Endothelial cell of umbilical vein (primary cell): ENCODE results near the gene NDUFA11. TPM values are rescaled to one million over a fixed set of nuclear protein-coding genes. Genes with fewer than 3 reads are reported as not detected.

Experiments
- BruUV-seq: library from RNA; stranded (reverse); fragments of 400-500 nt; replicated peaks from 2 replicates; lab custom pipeline; 2021; lab: Mats Ljungman, UMichigan
- CTCF ChIA-PET: fragments of 300-600, 350-600 bp; sonication (Branson Sonifier 250); formaldehyde crosslinking; loops from one replicate; lab custom pipeline; 2021; ENCODE audit warnings: antibody characterized with exemption, inconsistent platforms; lab: Charles Lee
- POLR2A ChIA-PET: fragments of 300-600, 350-600 bp; sonication (Branson Sonifier 250); formaldehyde crosslinking; loops from one replicate; lab custom pipeline; 2021; ENCODE audit warnings: antibody characterized with exemption, inconsistent platforms; lab: Charles Lee
- DNase-seq: peaks from one replicate; pipeline ENCODE4 v3.0.0-alpha.2; 2011; ENCODE audit warnings: low read depth, low spot score
- FAIRE-seq: peaks from 2 replicates; lab custom pipeline; 2011; peaks lifted over from hg19 to GRCh38; lab: Jason Lieb, UNC
- H2AFZ ChIP-seq: 2 replicates; pipeline ENCODE4 v1.6.0; 2012; ENCODE audit warnings: low read depth, low read length, control low read depth, inconsistent platforms
- H3K27ac ChIP-seq: 2 replicates; pipeline ENCODE4 v1.5.1; 2011; ENCODE audit warnings: low read depth, mild to moderate bottlenecking, control low read depth, low read length, moderate library complexity; ENCODE audit not compliant: insufficient read depth
- H3K27me3 ChIP-seq, 2 experiments: 2 replicates each; pipeline versions ENCODE4 v1.6.0 to v1.6.1; 2011; ENCODE audit warnings: low read length in 2 of 2, mixed read lengths in 1 of 2; ENCODE audit not compliant: control insufficient read depth in 2 of 2, insufficient read depth in 2 of 2
- H3K36me3 ChIP-seq, 2 experiments: 2 replicates in 1 of 2; 3 replicates in 1 of 2; pipeline ENCODE4 v1.5.1; 2011; ENCODE audit warnings: low read length in 2 of 2, mild to moderate bottlenecking in 1 of 2, moderate library complexity in 1 of 2; ENCODE audit not compliant: control insufficient read depth in 2 of 2, insufficient read depth in 2 of 2; ENCODE audit errors: extremely low read depth in 1 of 2
- H3K4me1 ChIP-seq: 3 replicates; pipeline ENCODE4 v1.5.1; 2011; ENCODE audit warnings: mild to moderate bottlenecking, low read length; ENCODE audit not compliant: control insufficient read depth, insufficient read depth; ENCODE audit errors: extremely low read depth
- H3K4me2 ChIP-seq: 2 replicates; pipeline ENCODE4 v1.6.1; 2011; ENCODE audit warnings: low read length, control low read depth, mixed read lengths; ENCODE audit not compliant: insufficient read depth
- H3K4me3 ChIP-seq, 3 experiments: fragments of 200-600 bp in 1 of 3; sonication (generic), shearing (Covaris generic) in 1 of 3; replicated peaks in 1 of 3; 2 replicates each; pipeline ENCODE4 v1.5.1; 2011 to 2016; ENCODE audit warnings: control low read depth in 3 of 3, low read length in 3 of 3, mild to moderate bottlenecking in 2 of 3, inconsistent platforms in 1 of 3, low read depth in 1 of 3, moderate library complexity in 1 of 3; ENCODE audit not compliant: insufficient read depth in 1 of 3
- H3K79me2 ChIP-seq: 2 replicates; pipeline ENCODE4 v1.6.0; 2012; ENCODE audit warnings: low read length, inconsistent platforms; ENCODE audit not compliant: control insufficient read depth, insufficient read depth
- H3K9ac ChIP-seq: replicated peaks from 2 replicates; pipeline ENCODE3; 2011; ENCODE audit warnings: low read length, control low read depth; ENCODE audit not compliant: insufficient read depth; ENCODE audit errors: extremely low read depth
- H3K9me1 ChIP-seq: replicated peaks from 3 replicates; pipeline ENCODE4 v1.6.0; 2011; ENCODE audit warnings: mild to moderate bottlenecking, low read length; ENCODE audit not compliant: control insufficient read depth, insufficient read depth; ENCODE audit errors: extremely low read depth
- H3K9me3 ChIP-seq: replicated peaks from 2 replicates; pipeline ENCODE4 v1.5.1; 2012; ENCODE audit warnings: low read length, inconsistent platforms; ENCODE audit not compliant: control insufficient read depth, insufficient read depth
- H4K20me1 ChIP-seq: replicated peaks from 2 replicates; pipeline ENCODE3; 2011; ENCODE audit warnings: mild to moderate bottlenecking, low read length; ENCODE audit not compliant: control insufficient read depth, insufficient read depth; ENCODE audit errors: extremely low read depth
- EZH2 ChIP-seq: IDR thresholded peaks from 2 replicates; pipeline ENCODE4 v1.6.1; 2012; ENCODE audit warnings: borderline replicate concordance, low read depth, mild to moderate bottlenecking, moderate library complexity, low read length, inconsistent platforms; ENCODE audit not compliant: severe bottlenecking
- FOS ChIP-seq: IDR thresholded peaks from 2 replicates; pipeline ENCODE4 v1.6.1; 2011; ENCODE audit warnings: mild to moderate bottlenecking, low read length, moderate library complexity, borderline replicate concordance; ENCODE audit not compliant: insufficient read depth
- GATA2 ChIP-seq: IDR thresholded peaks from 2 replicates; pipeline ENCODE4 v1.7.0; 2011; ENCODE audit warnings: low read depth, mild to moderate bottlenecking, moderate library complexity, mixed read lengths, low read length; ENCODE audit not compliant: insufficient read length, insufficient read depth
- JUN ChIP-seq: IDR thresholded peaks from 2 replicates; pipeline ENCODE4 v1.6.1; 2011; ENCODE audit warnings: borderline replicate concordance, low read depth; ENCODE audit not compliant: insufficient read length, insufficient read depth
- MYC ChIP-seq: IDR thresholded peaks from one replicate; pipeline ENCODE4 v1.6.1; 2011; ENCODE audit warnings: mild to moderate bottlenecking, low read depth, low read length
- POLR2A ChIP-seq: IDR thresholded peaks from 2 replicates; pipeline ENCODE4 v1.6.1; 2012; ENCODE audit warnings: low read depth, mild to moderate bottlenecking, control low read depth, low read length
- POLR2AphosphoS5 ChIP-seq: IDR thresholded peaks from 2 replicates; pipeline ENCODE4 v1.6.1; 2012; ENCODE audit warnings: low read depth, mild to moderate bottlenecking, control low read depth, low read length, moderate library complexity; ENCODE audit not compliant: insufficient read depth
- dilution Hi-C: fragments of 300-500 bp; cut with MboI; formaldehyde crosslinking; loops from one replicate; pipeline ENCODE4 v1.15.0; 2019; ENCODE audit warnings: low sequenced_read_pairs; ENCODE audit not compliant: extremely low pct_ligation_motif_present
- intact Hi-C: fragments of 100-400 bp; cut with micrococcal nuclease; formaldehyde crosslinking; loops from one replicate; pipeline ENCODE4 v1.10.0; 2022
- polyA plus RNA-seq, 4 experiments: library from polyadenylated mRNA; depleted of rRNA in 3 of 4; stranded (reverse) in 3 of 4; unstranded in 1 of 4; fragments of >200 nt; gene quantifications; 2 replicates each; pipeline versions ENCODE4 v1.2.1 to v1.2.3, GENCODE V29; 2011 to 2012; ENCODE audit warnings: missing spikeins in 1 of 4
- total RNA-seq: library from RNA; stranded (reverse); gene quantifications from 2 replicates; pipeline ENCODE4 v1.2.3, GENCODE V29; 2021
- TF ChIP-seq, protein P1 (sequence below), 2 donors: IDR thresholded peaks; 1 replicate in 1 of 2; 2 replicates in 1 of 2; pipeline ENCODE4 v1.5.1; 2011; ENCODE audit warnings: low read length in 2 of 2, mild to moderate bottlenecking in 2 of 2, moderate library complexity in 2 of 2, control low read depth in 1 of 2, inconsistent platforms in 1 of 2, low read depth in 1 of 2; ENCODE audit not compliant: insufficient read depth in 1 of 2; ENCODE audit errors: extremely low read depth in 1 of 2
- TF ChIP-seq, protein P2 (sequence below): IDR thresholded peaks from 2 replicates; pipeline ENCODE4 v1.6.1; 2011; ENCODE audit not compliant: insufficient read depth, insufficient read length

The NDUFA11 gene
- total and polyA plus RNA-seq, 2 donors (not counting 3 experiments of a cell fraction or from before 2014, with no cell fraction given), result 281 to 876 TPM

DNA sequence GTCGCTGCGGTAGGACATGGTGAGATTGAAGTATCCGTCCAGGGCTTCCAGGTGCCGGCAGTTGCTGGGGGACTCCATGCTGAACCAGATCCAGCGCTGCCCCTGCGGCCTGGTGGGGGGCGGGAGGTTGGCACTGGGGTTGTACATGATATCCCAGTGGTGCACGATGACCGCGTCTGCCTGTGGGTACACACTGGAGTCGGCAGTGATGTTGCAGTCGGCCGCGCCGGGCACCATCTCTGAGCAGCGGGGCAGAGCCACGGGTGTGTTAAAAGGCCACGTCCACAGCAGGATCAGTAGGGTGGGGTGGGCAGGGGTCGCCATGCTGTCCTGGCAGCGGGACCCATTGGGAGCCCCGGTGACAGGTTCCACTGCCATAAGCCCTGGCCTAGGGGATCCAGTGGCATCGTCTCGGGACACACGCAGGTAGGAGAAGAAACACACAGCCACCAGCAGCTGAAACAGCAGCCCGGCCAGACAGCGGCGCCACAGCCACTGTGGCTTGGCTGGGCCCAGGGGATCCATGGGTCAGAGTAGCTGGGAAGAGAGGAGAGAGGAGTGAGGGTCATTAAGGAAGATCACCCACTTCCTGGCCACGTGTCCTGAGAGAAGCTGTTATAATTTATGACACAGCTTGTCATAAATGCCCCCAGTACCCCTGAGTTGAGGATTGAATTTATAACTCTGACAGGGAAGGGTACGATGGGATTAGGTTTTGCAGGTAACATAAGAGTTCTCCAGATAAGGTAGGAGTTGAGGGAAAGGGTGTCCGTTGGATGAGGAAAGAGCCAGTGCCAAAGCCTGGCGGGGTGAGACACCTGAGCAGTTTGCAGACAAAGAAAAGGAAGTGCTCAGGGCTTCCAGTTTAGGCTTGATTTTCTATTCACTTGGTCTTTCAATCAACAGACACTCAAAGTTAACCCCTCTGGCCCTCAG is 36.1 kb downstream of the NDUFA11 start:
- Histone ChIP-seq H3K9me1 (no peaks in the 10 kb centered on the region), H3K4me2 (no peak overlapping the region), H3K9me3 (no peaks in the 10 kb centered on the region), H3K79me2 (no peaks in the 10 kb centered on the region), H3K27me3 (no peaks in the 10 kb centered on the region), H3K4me1 (no peaks in the 10 kb centered on the region), H3K9ac (no peak overlapping the region), H3K27ac (no peak overlapping the region), H3K4me3 (no peak overlapping the region), H4K20me1 (no peaks in the 10 kb centered on the region), H2AFZ (no peak overlapping the region), H3K36me3 (no peaks in the 10 kb centered on the region)
- FAIRE-seq, result no peak
- TF ChIP-seq MYC (no peak), FOS (no peak), JUN (no peak), EZH2 (no peak), GATA2 (no peak), POLR2A (no peak), POLR2AphosphoS5 (no peak)
- TF ChIP-seq, protein P1, sequence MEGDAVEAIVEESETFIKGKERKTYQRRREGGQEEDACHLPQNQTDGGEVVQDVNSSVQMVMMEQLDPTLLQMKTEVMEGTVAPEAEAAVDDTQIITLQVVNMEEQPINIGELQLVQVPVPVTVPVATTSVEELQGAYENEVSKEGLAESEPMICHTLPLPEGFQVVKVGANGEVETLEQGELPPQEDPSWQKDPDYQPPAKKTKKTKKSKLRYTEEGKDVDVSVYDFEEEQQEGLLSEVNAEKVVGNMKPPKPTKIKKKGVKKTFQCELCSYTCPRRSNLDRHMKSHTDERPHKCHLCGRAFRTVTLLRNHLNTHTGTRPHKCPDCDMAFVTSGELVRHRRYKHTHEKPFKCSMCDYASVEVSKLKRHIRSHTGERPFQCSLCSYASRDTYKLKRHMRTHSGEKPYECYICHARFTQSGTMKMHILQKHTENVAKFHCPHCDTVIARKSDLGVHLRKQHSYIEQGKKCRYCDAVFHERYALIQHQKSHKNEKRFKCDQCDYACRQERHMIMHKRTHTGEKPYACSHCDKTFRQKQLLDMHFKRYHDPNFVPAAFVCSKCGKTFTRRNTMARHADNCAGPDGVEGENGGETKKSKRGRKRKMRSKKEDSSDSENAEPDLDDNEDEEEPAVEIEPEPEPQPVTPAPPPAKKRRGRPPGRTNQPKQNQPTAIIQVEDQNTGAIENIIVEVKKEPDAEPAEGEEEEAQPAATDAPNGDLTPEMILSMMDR (IDR thresholded peaks at IDR 0.05; ENCODE audit: extremely low read depth in 1 of 2, insufficient read depth in 1 of 2, low read depth in 1 of 2, low read length in 2 of 2), result no peak
- TF ChIP-seq, protein P2, sequence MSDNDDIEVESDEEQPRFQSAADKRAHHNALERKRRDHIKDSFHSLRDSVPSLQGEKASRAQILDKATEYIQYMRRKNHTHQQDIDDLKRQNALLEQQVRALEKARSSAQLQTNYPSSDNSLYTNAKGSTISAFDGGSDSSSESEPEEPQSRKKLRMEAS, result no peak
- intact Hi-C loops (no loop called here), dilution Hi-C loops (no loop called here)
- no peak for DNase-seq
- BruUV-seq, result no TSS peak
- ChIA-PET CTCF (no interaction called here), POLR2A (no interaction called here)
